GM12892 (cell line): ENCODE data around the gene FGF1.

Source experiments
- POLR2A ChIP-seq: IDR thresholded peaks from 2 replicates; pipeline ENCODE4 v1.6.1; 2011; ENCODE audit warnings: low read depth, low read length, control low read depth
- POLR2AphosphoS5 ChIP-seq: IDR thresholded peaks from 2 replicates; pipeline ENCODE4 v1.6.1; 2011; ENCODE audit warnings: low read depth, low read length, control low read depth
- TAF1 ChIP-seq: IDR thresholded peaks from 2 replicates; pipeline ENCODE4 v1.6.1; 2011; ENCODE audit warnings: low read depth, mild to moderate bottlenecking, control low read depth, low read length, borderline replicate concordance

GRCh38 chr5:142610176-142611001 is 75.5 kb downstream of the FGF1 start:
- TF ChIP-seq POLR2A (no peak), POLR2AphosphoS5 (no peak), TAF1 (no peak)
